ENCODE measurements around the gene SMC2. TPM values are rescaled to one million over a fixed set of nuclear protein-coding genes. Genes with fewer than 3 reads are reported as not detected.

The SMC2 gene
- total RNA-seq, 1 experiment from 2014 or later: 36.4 TPM

DNA sequence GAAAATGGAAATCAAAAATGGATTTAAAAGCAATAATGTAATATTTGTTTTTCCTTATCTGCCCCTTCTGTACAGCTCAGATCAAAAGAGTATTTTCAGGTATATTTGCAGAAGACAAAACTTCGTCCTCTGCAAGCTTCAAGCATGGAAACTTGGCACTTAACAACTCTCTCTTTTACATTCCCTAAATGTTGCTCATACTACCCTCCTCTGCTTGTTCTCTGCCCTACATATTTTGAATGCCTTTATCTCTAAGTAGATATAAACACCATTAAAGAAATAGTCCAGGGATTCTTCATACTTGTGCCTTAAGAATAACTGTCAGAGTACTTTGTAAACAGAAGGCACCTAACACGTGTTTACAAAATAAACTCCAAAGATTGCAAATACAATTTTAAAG lies 19.2 kb upstream of the SMC2 start:
- peak in 1 of 2 experiments; percentile 32 for DNase-seq
- Mint-ChIP-seq H3K36me3 (ENCODE audit: insufficient read depth, unreplicated experiment) (no peaks in the 10 kb centered on the region), H3K27ac (ENCODE audit: unreplicated experiment) (no peak overlapping the region), H3K4me1 (ENCODE audit: low read depth, unreplicated experiment) (no peaks in the 10 kb centered on the region), H3K9me3 (ENCODE audit: unreplicated experiment) (peaks cover 18% of the 10 kb centered on the region), H3K4me3 (ENCODE audit: unreplicated experiment) (no peak overlapping the region), H3K27me3 (ENCODE audit: insufficient read depth, unreplicated experiment) (no peaks in the 10 kb centered on the region)
- ChIA-PET POLR2A (no interaction called here), CTCF (no interaction called here)
- TF ChIP-seq CTCF (IDR thresholded peaks at IDR 0.05; ENCODE audit: insufficient read depth in 1 of 2, low read depth in 1 of 2, low read length in 1 of 2, severe bottlenecking in 1 of 2, unreplicated experiment in 1 of 2): no peak
- BruUV-seq (replicated peaks): no TSS peak
- H3K27me3 ChIP-seq (replicated peaks; ENCODE audit: control insufficient read depth, insufficient read depth, low read length): no peaks in the 10 kb centered on the region
- H3K36me3 ChIP-seq (ENCODE audit: control insufficient read depth, insufficient read depth, low read length): no peaks in the 10 kb centered on the region
- intact Hi-C loops (cut with micrococcal nuclease; ENCODE audit: unreplicated experiment): no loop called here
- peaks cover 39% of the 10 kb centered on the region for H3K4me1 ChIP-seq
- H3K9me3 ChIP-seq: peaks cover 11% of the 10 kb centered on the region; the same call in 1 of the 2 replicates
- H3K4me3 ChIP-seq (ENCODE audit: low read depth, low read length): no peak overlapping the region

GRCh38 chr9:104075801-104076753 lies 18.0 kb upstream of the SMC2 start:
- Mint-ChIP-seq H3K4me1 (ENCODE audit: low read depth, unreplicated experiment) (no peaks in the 10 kb centered on the region), H3K36me3 (ENCODE audit: insufficient read depth, unreplicated experiment) (no peaks in the 10 kb centered on the region), H3K4me3 (ENCODE audit: unreplicated experiment) (no peak overlapping the region), H3K9me3 (ENCODE audit: unreplicated experiment) (peaks cover 18% of the 10 kb centered on the region), H3K27ac (ENCODE audit: unreplicated experiment) (no peak overlapping the region), H3K27me3 (ENCODE audit: insufficient read depth, unreplicated experiment) (no peaks in the 10 kb centered on the region)
- Histone ChIP-seq H3K9me3 (peaks cover 21% of the 10 kb centered on the region), H3K27me3 (replicated peaks; ENCODE audit: control insufficient read depth, insufficient read depth, low read length) (no peaks in the 10 kb centered on the region), H3K36me3 (ENCODE audit: control insufficient read depth, insufficient read depth, low read length) (no peaks in the 10 kb centered on the region), H3K4me1 (peaks cover 39% of the 10 kb centered on the region), H3K4me3 (ENCODE audit: low read depth, low read length) (no peak overlapping the region)
- no TSS peak for BruUV-seq (replicated peaks)
- TF ChIP-seq CTCF (IDR thresholded peaks at IDR 0.05; ENCODE audit: insufficient read depth in 1 of 2, low read depth in 1 of 2, low read length in 1 of 2, severe bottlenecking in 1 of 2, unreplicated experiment in 1 of 2): no peak
- ChIA-PET POLR2A (no interaction called here), CTCF (no interaction called here)
- no peak for DNase-seq
- intact Hi-C loops (cut with micrococcal nuclease; ENCODE audit: unreplicated experiment): no loop called here

GRCh38 chr9:104078596-104078995 lies 15.5 kb upstream of the SMC2 start:
- Mint-ChIP-seq H3K27ac (ENCODE audit: unreplicated experiment) (peak overlapping the region; percentile 48), H3K9me3 (ENCODE audit: unreplicated experiment) (peaks cover 24% of the 10 kb centered on the region), H3K27me3 (ENCODE audit: insufficient read depth, unreplicated experiment) (no peaks in the 10 kb centered on the region), H3K4me1 (ENCODE audit: low read depth, unreplicated experiment) (no peaks in the 10 kb centered on the region), H3K36me3 (ENCODE audit: insufficient read depth, unreplicated experiment) (no peaks in the 10 kb centered on the region), H3K4me3 (ENCODE audit: unreplicated experiment) (no peak overlapping the region)
- peak; percentile 64 to 75 for DNase-seq
- H3K4me1 ChIP-seq: peaks cover 39% of the 10 kb centered on the region
- TF ChIP-seq CTCF (IDR thresholded peaks at IDR 0.05; ENCODE audit: insufficient read depth in 1 of 2, low read depth in 1 of 2, low read length in 1 of 2, severe bottlenecking in 1 of 2, unreplicated experiment in 1 of 2): no peak
- POLR2A ChIA-PET: interaction anchor here (0.5 kb wide), 1 partner anchor 11 kb away, joined by 3 read pairs; no protein-coding TSS in a partner anchor
- no TSS peak for BruUV-seq (replicated peaks)
- CTCF ChIA-PET: no interaction called here
- no peak overlapping the region for H3K4me3 ChIP-seq (ENCODE audit: low read depth, low read length)
- H3K27me3 ChIP-seq (replicated peaks; ENCODE audit: control insufficient read depth, insufficient read depth, low read length): no peaks in the 10 kb centered on the region
- peaks cover 21% of the 10 kb centered on the region for H3K9me3 ChIP-seq
- no peaks in the 10 kb centered on the region for H3K36me3 ChIP-seq (ENCODE audit: control insufficient read depth, insufficient read depth, low read length)
- intact Hi-C loops (cut with micrococcal nuclease; ENCODE audit: unreplicated experiment): loop anchor here (1.0 kb wide), 2 partner anchors 16 to 622 kb away; partner anchors contain the start of gene SMC2

Measured in Caco-2 (cell line).